HEK293 (cell line): ENCODE data around the gene TTC7B.

Experiments used
- ZBTB6 ChIP-seq: fragments of 450-650 bp; formaldehyde crosslinking; IDR thresholded peaks from 2 replicates; pipeline ENCODE4 v1.5.1; 2017; ENCODE audit warnings: missing biosample characterization, missing genetic modification characterization
- ZFHX2 ChIP-seq: fragments of 450-650 bp; formaldehyde crosslinking; conservative IDR thresholded peaks from 2 replicates; pipeline ENCODE4 v1.5.1; 2016; ENCODE audit warnings: missing biosample characterization, missing genetic modification characterization
- ZNF184 ChIP-seq: fragments of 450-650 bp; IDR thresholded peaks from 2 replicates; pipeline ENCODE4 v1.5.1; 2018; ENCODE audit warnings: missing biosample characterization, mild to moderate bottlenecking, missing genetic modification characterization
- ZNF274 ChIP-seq, 2 experiments: fragments of 200-500 bp in 1 of 2; fragments of 450-650 bp in 1 of 2; sonication (Bioruptor generic) in 1 of 2; formaldehyde crosslinking in 1 of 2; IDR thresholded peaks; 2 replicates each; pipeline versions ENCODE4 v1.5.1 to v1.6.1; 2014 to 2016; ENCODE audit warnings: borderline replicate concordance in 1 of 2, inconsistent platforms in 1 of 2, low read length in 1 of 2, missing biosample characterization in 1 of 2, missing genetic modification characterization in 1 of 2
- ZNF548 ChIP-seq: fragments of 450-650 bp; formaldehyde crosslinking; IDR thresholded peaks from 2 replicates; pipeline ENCODE4 v1.5.1; 2016; ENCODE audit warnings: missing biosample characterization, missing genetic modification characterization
- ZNF785 ChIP-seq: fragments of 450-650 bp; formaldehyde crosslinking; IDR thresholded peaks from 2 replicates; pipeline ENCODE4 v1.5.1; 2016; ENCODE audit warnings: missing biosample characterization, missing genetic modification characterization
- ZNF830 ChIP-seq: fragments of 450-650 bp; IDR thresholded peaks from 2 replicates; pipeline ENCODE4 v1.5.0; 2018; ENCODE audit warnings: missing biosample characterization, missing genetic modification characterization, low read depth, mild to moderate bottlenecking, moderate library complexity
- TF ChIP-seq, protein P1 (sequence below): fragments of 450-650 bp; formaldehyde crosslinking; IDR thresholded peaks from 2 replicates; pipeline ENCODE4 v1.5.1; 2016; ENCODE audit warnings: missing biosample characterization, missing genetic modification characterization
- TF ChIP-seq, protein P2 (sequence below): fragments of 450-650 bp; formaldehyde crosslinking; IDR thresholded peaks from 2 replicates; pipeline ENCODE4 v1.5.1; 2016; ENCODE audit warnings: missing biosample characterization, missing genetic modification characterization
- TF ChIP-seq, protein P3 (sequence below): fragments of 450-650 bp; formaldehyde crosslinking; IDR thresholded peaks from 2 replicates; pipeline ENCODE4 v1.5.1; 2016; ENCODE audit warnings: missing biosample characterization, missing genetic modification characterization, low read depth

- no peak for TF ChIP-seq ZNF184
- TF ChIP-seq, protein P1, sequence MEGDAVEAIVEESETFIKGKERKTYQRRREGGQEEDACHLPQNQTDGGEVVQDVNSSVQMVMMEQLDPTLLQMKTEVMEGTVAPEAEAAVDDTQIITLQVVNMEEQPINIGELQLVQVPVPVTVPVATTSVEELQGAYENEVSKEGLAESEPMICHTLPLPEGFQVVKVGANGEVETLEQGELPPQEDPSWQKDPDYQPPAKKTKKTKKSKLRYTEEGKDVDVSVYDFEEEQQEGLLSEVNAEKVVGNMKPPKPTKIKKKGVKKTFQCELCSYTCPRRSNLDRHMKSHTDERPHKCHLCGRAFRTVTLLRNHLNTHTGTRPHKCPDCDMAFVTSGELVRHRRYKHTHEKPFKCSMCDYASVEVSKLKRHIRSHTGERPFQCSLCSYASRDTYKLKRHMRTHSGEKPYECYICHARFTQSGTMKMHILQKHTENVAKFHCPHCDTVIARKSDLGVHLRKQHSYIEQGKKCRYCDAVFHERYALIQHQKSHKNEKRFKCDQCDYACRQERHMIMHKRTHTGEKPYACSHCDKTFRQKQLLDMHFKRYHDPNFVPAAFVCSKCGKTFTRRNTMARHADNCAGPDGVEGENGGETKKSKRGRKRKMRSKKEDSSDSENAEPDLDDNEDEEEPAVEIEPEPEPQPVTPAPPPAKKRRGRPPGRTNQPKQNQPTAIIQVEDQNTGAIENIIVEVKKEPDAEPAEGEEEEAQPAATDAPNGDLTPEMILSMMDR (tag by site-specific recombination), result no peak
- no peak for TF ChIP-seq ZNF830
- TF ChIP-seq, protein P2, sequence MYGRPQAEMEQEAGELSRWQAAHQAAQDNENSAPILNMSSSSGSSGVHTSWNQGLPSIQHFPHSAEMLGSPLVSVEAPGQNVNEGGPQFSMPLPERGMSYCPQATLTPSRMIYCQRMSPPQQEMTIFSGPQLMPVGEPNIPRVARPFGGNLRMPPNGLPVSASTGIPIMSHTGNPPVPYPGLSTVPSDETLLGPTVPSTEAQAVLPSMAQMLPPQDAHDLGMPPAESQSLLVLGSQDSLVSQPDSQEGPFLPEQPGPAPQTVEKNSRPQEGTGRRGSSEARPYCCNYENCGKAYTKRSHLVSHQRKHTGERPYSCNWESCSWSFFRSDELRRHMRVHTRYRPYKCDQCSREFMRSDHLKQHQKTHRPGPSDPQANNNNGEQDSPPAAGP (tag by site-specific recombination), result no peak
- TF ChIP-seq ZNF548, result no peak
- TF ChIP-seq ZNF274 (IDR thresholded peaks at IDR 0.05; ENCODE audit: low read length), result no peak
- TF ChIP-seq ZNF274 (tag by site-specific recombination; IDR thresholded peaks at IDR 0.05; ENCODE audit: borderline replicate concordance), result no peak
- TF ChIP-seq ZNF785 (tag by site-specific recombination), result no peak
- no peak for TF ChIP-seq ZBTB6
- peak; percentile 66 for TF ChIP-seq ZFHX2
- TF ChIP-seq, protein P3, sequence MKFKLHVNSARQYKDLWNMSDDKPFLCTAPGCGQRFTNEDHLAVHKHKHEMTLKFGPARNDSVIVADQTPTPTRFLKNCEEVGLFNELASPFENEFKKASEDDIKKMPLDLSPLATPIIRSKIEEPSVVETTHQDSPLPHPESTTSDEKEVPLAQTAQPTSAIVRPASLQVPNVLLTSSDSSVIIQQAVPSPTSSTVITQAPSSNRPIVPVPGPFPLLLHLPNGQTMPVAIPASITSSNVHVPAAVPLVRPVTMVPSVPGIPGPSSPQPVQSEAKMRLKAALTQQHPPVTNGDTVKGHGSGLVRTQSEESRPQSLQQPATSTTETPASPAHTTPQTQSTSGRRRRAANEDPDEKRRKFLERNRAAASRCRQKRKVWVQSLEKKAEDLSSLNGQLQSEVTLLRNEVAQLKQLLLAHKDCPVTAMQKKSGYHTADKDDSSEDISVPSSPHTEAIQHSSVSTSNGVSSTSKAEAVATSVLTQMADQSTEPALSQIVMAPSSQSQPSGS (tag by site-specific recombination), result no peak
Measured at GRCh38 chr14:90534838-90535555, 281.2 kb downstream of the TTC7B start.
